HTERT RPE-1 (cell line): ENCODE data around the gene STARD10.

ENCODE experiments used
- in situ Hi-C: fragments of 300-500 bp; cut with MboI; formaldehyde crosslinking; loops from 4 replicates; pipeline ENCODE4 v1.14.3; 2020; ENCODE audit warnings: low sequenced_read_pairs

STARD10 gene

DNA sequence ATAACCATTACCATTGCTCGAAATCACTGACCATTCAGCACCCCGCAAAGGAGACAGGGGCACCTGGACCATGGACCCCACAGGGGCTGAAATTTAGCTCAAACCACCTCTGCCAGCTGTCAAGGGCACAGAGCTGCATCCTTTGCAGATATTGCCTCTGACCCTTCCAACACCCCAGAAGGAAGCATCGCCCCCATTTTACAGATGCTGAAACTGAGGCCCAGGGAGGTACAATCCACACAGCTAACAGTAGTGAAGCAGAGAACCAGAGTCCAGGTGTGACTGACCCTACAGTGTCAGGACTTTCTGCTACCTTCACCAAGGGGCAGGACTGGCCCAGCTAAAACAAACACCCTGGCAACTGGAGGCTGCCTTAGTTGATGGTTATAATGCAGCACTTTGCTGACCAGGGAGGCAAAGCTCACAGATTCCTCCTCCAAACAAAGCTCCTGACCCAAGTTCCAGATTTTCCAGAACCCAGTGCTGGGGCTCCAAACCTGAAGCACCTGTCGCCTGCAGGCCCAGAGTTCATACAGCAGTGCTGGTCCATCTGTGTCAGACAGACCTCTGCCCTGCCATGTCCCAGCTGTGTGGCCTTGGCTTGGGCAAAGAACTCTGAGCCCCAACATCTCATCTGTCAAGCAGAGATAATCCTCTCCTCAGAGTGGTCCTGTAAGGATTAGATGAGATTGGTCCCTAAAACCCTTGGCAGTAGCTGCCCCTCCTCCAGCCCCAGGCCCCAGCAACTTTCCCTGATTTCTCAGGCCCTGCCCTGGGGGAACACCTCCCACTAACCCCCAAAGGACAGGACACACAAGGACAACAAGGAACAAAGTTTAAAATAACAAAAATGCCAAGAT lies 26.4 kb downstream of the STARD10 start:
- in situ Hi-C loops = no loop called here

DNA sequence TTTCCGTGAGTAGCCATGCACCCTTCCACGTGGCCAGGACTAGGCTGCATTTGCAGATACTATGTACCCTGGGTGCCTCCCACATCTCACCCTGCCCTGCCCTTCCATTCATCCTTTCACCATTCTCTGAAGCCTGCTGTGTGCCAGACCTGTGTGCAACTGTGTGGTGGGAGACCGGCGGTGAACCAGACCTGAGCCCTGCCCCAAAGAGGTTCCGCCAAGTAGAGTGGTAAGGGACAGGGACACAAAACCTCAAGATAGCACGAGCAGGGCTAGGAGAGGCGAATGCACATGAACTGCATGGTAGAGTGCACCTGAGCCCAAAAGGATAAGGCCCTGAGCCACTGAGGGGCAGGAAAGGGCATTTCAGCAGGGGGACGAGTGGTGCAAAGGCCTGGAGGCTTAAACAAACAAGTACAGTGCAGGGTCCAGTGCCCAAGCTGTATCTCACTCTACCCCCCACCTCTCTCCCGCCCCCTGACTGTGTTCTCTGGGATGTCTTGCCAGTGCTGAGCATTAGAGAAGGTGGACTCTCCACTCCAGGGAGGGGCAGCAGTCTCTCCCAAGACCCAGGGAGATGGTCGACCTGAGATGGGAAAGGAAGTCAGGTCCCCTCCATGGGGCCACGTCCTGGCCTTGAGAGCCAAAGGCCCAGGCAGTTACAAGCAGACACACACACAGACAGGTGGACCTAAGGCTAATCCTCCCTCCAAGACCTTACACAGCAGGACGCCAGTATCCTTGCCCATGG lies 27.5 kb downstream of the STARD10 start:
- in situ Hi-C loops = no loop called here

DNA sequence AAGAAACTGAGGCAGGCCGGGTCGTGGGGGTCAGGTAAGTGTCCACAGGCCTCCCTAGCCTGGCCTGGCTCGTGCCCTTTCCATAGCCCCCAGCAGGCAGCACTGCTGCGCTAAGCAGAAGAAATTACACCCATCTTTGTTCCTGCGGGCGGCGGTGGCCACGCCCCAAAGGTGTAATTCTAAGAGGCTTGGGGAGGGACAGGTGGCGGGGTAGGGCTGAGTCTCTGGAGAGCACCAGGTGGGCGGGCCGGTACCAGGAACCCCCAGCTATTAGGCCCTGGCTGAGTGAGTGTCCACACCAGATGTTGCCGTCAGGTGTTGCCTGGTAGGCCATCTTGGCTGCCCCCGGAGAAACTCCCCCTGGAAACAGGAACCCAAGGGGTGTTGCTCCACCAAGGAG lies 29.3 kb downstream of the STARD10 start:
- in situ Hi-C loops = no loop called here

DNA sequence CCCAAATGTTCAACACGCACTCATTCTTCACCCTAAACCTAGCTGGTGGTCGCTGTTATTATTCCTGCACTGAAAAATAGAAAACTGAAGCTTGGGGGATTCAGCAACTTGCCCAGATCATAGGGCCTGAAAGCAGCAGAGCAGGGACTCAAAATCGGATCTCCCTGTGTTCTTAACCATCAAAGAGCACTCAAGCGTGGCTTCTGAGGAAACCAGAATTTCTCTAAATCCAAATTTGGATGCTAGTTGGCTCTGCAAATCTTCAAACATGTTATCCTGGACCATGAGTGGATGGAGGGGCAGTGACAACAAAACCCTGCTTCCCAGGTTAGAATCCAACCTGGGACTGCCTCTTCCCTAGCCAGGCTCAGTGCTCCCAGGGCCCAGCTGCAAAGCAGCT lies 30.0 kb downstream of the STARD10 start:
- in situ Hi-C loops = no loop called here

DNA sequence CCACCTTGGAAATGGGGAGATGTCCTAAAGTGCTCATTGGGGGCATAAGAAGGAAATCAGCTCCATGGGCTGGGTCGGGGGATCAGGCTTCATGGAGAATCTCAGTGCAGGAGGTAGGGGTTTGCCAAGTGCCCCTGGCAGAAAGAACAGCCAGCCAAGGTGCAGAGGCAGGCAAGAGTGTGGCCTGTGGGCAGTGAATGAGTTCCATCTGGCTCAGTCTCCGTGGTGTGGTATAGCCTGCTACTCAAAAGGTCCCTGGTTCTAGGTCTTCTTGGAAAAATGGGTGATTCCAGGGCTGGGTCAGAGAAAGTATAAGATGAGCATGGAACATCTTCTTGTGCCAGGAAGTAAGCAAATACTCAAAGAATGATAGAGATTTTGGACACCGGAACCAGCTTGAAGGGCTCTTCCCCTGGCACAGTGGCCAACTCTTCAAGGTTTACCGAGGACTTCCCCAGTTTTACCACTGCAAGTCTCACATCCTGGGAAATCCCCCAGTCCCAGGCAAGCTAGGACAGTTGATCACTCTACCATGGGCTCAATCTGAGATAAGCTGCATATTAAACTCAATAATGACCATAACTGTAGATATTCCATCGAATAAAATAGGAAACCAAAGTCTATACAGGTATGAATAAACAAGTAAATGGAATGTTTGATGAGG lies 31.1 kb downstream of the STARD10 start:
- in situ Hi-C loops = no loop called here

DNA sequence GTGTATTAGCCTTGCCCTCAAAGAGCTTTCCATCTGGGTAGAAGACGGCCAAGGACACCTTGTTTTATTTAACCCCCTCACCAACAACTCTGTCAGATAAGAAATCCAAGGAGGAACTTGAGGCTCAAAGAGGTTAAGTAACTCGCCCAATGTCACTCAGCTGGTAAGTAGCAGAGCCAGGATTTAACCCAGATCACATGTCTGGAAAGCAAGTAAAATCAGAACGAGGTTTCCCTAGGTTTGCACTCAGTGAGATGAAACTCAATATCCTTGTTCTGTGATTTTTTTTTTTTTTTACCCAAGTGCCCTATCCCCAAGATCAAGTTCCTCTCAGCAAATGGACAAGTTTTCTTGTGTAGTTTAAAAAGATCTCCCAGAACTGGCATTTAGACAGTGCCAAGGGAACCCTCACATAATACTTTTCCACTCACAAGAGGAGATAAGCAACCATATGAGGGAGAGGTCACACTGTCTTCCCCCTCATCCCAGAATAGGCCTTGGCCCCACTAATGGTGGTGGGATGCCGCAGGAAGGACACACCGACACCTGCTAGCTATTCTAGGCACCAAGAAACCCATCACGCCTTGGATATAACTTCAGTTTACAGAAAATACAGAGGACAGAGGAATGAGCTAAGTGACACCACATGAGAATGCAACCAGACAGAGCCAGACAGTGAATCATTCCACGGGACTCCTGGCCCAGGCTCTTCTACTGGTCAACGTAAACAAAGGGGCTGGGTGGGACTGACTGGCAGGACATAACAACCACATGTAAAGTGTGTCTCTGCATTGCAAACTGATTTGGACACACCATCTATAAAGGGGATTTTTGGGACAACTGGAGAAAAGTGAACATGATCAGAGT lies 33.1 kb downstream of the STARD10 start:
- in situ Hi-C loops = no loop called here

DNA sequence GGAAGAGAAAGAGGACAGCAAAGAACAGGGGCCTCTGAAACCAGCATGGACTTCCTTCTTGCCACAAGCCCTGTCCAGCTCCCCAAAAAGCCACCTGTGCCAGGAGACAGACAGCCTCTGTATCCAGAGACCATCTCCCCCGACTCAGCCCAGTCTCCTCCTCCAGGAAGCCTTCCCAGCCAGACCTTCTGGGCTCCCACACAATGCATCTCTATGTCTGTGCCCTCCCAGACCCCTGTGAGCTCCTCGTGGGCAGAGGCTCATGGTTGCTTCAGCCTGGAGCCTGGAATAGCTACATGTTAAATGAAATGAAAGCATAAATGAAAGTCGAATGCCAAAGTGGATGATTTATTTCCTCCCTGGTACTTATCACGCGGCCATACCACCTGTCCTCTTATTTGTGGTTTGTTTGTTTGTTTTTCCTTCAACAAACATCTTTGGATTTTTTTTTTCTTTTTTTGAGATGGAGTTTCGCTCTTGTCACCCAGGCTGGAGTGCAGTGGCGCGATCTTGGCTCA lies 34.3 kb downstream of the STARD10 start:
- in situ Hi-C loops = no loop called here

DNA sequence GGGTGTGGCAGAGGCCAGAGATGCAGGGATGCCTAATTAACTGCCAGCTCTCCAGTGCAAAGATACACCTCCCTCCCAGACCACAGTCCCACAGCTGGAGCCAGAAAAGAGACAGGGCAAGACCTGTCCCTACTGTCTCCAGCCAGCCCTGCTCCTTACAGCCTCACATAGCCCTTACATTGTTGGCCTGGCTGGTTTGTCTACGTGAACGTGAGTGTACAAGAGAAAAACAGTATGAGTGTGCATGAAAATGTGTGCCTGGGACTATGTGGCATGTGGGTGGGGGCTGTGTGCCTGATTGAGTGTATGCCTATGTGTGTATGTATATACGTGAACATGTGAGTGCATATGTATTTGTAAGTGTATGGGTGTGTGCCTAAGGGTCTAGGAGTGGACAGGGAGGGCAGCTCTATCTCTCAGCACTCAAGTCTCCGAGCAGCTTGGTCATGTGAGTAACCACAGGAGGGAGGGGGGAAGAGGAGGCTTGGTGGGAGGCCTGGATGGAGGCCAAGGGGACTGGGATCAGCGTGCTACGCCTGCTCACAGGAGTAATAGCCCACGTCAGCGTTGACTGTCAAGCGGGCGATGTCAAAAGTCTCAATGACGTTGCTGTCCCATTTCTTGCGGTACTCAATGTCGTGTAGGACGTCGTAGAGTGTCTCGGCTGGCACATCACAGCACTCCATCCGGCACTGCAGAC lies 35.0 kb downstream of the STARD10 start:
- in situ Hi-C loops = no loop called here

DNA sequence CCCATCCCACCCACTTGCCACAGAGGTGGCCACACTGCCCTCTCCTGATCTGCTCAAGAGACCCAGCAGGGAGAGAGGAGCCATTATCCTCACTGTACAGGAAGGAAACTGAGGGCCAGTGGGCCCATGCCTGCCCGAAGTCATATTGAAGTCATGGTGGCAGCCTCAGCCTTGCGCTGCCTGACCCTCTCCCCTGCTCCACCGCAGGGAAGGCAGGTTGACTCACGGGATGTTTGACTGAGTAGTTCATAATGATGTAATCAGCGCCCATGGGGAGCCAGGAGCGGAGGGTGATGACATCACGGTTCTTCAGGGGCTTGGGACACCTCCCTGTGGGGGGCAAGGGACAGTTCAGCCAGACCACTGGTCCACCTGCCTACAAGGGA lies 35.5 kb downstream of the STARD10 start:
- in situ Hi-C loops = no loop called here

DNA sequence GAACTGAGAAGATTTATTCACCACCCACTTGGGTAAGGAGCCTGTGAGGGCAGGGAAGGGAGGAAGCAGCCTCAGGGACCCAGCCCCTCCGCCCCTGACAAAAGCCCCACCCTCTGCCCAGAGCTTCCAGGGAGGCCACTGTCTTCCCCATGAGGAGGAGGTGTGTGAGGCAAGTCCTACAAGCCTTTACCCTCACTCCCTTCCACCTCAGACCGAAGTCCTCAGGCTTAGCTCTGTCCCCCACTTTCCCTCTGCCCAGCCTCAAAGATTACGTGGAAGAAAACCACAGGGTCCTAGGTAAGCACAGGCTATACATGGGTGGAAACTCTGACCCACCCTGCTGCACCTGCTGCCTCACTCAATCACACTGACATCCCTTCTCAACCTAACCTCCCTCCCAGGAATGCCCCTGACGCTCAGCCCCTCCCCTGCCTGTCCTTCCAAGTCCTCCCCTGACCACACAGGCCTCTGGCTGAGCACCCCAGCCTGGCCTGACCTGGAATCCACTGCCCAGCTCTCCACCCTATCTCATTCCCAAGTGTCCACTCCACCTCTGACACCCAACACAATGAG lies 38.0 kb downstream of the STARD10 start:
- in situ Hi-C loops = no loop called here

DNA sequence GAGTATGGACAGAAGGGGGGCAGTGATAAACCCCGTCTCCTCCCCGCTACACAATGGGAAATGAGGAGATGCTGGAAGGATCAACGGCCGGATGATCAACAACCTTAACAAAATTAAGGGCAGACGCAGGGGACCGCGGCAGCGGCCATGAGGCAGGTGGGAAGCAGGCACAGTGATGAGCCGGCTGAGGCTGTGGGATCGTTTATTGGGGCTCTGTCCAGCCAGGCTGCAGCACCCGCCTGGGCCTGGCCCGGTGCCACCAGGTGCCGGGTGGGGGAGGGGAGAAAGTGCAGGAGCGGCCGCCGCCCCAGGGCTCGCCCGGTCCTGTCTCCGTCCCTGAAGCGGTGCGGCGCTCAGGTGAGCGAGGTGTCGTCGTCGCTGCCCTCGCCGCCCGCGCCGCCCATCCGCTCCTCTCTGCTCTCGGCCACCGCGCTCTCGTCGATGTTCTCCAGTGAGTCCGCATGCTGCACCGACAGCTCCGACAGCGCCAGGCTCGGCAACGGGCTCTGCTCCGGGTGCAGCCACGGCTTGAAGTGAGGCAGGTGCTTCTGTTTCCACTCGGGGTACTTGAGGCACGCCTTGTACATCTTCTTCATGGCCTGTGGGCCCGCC lies 39.2 kb downstream of the STARD10 start:
- in situ Hi-C loops = no loop called here

DNA sequence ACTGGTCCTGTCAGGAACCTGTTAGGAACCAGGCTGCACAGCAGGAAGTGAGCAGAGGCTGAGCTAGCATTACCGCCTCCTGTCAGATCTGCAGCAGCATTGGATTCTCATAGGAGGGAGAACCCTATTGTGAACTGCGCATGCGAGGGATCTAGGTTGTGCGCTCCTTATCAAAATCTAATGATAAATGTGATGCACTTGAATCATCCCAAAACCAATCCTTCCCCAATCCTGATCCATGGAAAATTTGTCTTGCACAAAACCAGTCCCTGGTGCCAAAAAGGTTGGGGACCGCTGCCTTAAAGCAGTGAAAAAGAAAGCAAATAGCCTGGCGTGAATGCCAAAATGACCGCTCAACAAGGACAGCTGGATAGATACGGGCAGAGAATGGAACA lies 39.7 kb downstream of the STARD10 start:
- in situ Hi-C loops = no loop called here

DNA sequence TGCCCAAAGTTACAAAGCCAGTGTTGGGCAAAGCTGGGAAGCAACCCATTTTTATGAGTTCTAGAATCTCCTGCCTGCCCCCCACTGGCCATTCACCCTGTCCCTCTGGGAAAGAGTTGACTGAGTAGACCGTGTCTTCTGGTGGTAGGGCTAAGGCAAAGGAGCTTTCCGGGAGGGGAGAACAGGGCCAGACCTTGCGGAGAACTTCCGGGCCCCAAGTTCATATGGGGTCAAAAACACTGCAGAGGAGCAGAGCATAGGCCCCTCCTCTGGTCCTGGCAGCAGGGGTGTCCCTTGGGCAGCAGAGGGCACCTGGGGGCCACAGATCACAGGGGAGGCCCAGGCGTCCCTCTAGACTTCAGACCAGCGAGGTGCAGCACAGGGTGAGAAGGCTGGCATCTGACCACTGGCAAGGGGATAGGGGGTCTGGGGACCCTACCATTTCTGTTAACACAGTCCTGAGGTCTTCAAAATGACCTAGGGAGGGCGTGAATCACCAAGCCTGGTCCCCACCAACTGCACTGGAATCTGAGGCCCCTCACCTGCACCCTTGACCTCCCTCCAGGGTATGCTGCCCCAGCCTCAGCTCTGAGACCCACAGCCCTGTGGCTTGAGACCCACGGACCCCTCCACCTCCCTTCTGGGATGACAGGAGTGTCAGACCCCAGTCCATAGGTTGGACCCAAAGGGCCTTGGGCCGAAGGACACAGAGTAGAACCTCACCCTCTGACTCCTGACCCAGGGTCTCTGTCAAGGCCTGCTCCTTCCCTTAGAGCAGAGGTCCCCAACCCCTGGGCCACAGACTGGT lies 40.3 kb downstream of the STARD10 start:
- in situ Hi-C loops = no loop called here

DNA sequence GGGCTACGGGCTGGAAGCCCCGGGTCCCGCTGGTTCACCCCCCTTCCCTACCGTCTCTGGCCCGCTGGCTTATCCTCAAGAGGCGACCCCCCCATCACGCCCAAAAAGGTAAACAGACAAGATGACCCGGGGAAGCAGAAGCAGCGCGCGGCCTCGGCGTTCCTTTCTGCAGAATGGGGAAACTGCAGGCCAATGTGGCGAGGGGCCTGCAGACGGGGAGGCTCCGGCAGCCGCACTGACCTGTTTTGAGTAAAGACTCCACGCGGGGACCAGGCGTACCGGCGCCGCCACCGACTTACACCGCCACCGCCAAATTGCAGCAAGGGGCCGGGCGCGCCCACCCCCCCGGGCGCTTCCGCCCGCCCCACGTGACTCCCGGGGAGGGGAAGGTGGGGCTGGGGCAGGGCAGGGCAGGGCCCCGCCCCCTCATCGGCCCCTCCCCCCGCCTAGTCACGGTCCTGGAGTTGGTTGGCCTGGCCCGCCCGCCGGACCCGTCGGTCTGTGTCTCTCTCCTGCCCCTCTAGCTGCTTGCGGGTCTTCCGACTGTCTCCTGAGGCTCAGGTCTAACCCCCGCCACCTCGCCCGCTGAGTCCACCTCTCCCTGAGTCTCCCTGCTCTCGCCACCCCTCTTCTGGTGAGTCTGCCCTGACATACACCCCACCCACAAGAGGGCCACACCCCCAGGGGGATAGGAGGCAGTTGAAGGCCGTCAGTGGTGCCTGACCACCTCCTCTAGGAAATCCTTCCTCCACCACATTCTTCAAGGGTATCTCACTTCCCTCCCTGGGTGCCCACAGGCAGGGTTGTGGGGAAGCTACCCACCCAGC lies 41.5 kb downstream of the STARD10 start, which contains the start of gene ARAP1:
Gene ARAP1, minus strand, starts transcription at position 321 of the 827 bp plus-strand sequence. CDS start 25,280 bp downstream, outside the sequence.
- in situ Hi-C loops = no loop called here

DNA sequence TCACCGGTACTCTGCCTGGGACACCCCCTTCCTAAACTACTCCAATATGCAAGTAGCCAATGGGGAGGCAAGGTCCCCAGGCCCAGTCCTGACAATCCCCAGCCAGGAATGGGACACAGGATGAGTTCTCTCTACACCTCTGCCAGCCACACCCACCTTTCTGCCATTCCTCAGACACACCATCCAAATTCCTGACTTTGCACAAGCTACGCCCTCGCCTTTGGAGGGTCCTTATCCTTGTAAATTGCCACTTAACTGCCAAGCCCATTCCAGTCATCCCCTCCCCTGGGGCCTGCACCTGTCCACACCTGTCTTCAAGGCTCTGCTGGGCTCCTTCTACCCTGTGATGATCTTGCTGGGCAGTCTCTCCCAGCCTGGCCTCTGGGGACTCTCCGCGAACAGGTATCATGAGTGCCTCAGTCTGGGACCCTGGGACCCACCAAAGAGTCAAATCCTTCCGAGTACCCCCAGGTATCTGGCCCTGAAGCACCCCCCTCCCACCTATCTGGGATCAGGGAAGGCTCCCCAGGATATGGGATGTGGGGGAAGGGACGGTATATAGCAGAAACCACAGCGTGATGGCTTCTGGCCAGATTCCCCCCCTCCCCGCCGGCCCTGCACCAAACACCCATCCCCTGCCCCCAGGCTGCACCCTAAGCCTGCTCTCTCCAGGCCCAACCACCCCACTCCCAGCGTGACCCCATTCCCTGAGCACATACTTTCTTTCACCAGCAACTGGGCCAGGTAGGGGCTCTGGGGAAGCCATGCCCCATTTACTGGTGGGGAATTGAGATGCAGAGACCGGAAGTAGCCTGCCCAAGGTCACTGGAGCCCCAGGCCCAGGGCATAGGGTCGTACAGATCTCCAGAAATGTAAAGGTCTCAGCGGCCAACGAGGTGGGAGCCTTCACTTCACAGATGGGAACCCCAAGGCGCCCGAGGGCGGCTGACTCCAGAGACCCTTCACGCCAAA lies 42.4 kb downstream of the STARD10 start:
- in situ Hi-C loops = no loop called here

DNA sequence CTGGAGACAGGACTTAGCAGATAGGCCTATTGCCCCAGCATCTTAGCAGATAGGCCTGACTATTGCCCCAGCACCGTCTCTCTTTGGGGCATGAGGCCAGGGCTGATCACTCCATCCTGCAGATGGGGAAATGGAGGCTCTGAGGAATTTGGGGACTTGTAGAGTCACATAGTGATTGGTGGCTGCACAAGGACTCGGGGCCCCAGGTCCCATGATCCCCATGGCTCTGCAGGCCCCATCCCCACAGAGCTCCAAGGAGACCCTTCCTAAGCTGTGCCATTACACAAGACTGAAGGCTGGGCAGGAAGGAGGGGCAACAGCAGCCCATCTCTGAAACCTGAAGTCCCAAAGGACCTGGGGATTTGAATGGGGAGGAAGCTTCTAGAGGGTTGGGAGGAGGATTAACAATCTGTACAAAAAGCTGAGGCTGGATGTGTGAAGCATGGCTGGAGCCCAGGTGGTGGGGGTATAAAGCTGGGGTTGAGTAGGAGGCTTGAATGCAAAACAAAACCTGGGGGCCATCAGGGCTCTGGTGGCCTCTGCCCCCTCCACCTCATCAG lies 43.2 kb downstream of the STARD10 start:
- in situ Hi-C loops = no loop called here
